ENCODE measurements around the gene PDE4D. TPM values are rescaled to one million over a fixed set of nuclear protein-coding genes. Genes with fewer than 3 reads are reported as not detected.

PDE4D gene
- total RNA-seq, 1 donor from 2014 or later: 28.2 TPM

- Mint-ChIP-seq H3K9me3 (no peaks in the 10 kb centered on the region), H3K4me3 (no peak overlapping the region), H3K4me1 (no peaks in the 10 kb centered on the region), H3K27me3 (no peaks in the 10 kb centered on the region), H3K36me3 (ENCODE audit: low read depth) (no peaks in the 10 kb centered on the region), H3K27ac (no peak overlapping the region)
- CTCF ChIA-PET: no interaction called here
- no peak for TF ChIP-seq CTCF (IDR thresholded peaks at IDR 0.05)
- ATAC-seq (ENCODE audit: low read depth) (no peak), DNase-seq (no peak)
- intact Hi-C loops (cut with micrococcal nuclease): no loop called here
- POLR2A ChIA-PET: no interaction called here
Observed at GRCh38 chr5:59287361-59287760, 606.2 kb downstream of the PDE4D start.

- intact Hi-C loops (cut with micrococcal nuclease): no loop called here
- Mint-ChIP-seq H3K9me3 (no peaks in the 10 kb centered on the region), H3K36me3 (ENCODE audit: low read depth) (no peaks in the 10 kb centered on the region), H3K27me3 (no peaks in the 10 kb centered on the region), H3K27ac (no peak overlapping the region), H3K4me1 (no peaks in the 10 kb centered on the region), H3K4me3 (no peak overlapping the region)
- ATAC-seq (ENCODE audit: low read depth) (no peak), DNase-seq (no peak)
- ChIA-PET POLR2A (no interaction called here), CTCF (no interaction called here)
- no peak for TF ChIP-seq CTCF (IDR thresholded peaks at IDR 0.05)
Observed at GRCh38 chr5:59286510-59286909, 607.0 kb downstream of the PDE4D start.

DNA sequence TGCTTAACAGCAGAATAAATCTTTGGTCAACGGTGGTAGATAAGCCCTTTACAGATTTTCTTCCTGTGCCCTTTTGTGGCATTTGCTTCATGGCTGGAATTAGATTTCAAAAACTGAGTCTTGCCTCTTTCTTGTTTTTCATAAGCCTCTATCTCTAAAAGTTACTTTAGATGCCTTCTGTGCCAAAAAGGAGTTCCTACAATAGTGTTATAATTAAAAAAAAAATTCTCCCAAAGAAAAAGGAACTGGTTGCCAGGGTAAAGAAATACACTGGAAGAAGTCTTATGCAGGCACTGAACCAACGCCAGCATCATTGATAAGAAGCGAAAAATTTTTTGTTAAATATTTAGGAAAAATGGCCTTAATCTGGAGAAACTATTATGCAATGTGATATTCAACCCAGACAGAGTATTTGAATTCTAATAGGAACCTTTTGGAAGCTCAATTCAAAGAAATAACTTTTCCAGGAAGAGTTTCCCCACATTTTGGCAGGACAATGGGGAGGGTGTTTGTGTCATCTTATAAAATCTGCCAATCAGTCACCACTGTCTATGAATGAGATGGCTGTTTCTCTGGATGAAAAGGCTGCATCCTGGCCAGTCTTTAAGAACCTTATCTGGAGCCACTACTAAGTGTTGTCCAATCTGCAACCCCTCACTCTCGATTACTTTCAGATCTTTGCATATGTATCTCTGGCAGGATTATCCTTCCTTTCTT lies 608.1 kb downstream of the PDE4D start:
- H3K36me3 Mint-ChIP-seq (ENCODE audit: low read depth): no peaks in the 10 kb centered on the region
- ChIA-PET POLR2A (no interaction called here), CTCF (no interaction called here)
- TF ChIP-seq CTCF (IDR thresholded peaks at IDR 0.05): no peak
- no peaks in the 10 kb centered on the region for H3K27me3 Mint-ChIP-seq
- DNase-seq (no peak), ATAC-seq (ENCODE audit: low read depth) (no peak)
- no peaks in the 10 kb centered on the region for H3K4me1 Mint-ChIP-seq
- H3K27ac Mint-ChIP-seq: no peak overlapping the region
- H3K4me3 Mint-ChIP-seq: no peak overlapping the region
- no peaks in the 10 kb centered on the region for H3K9me3 Mint-ChIP-seq
- intact Hi-C loops (cut with micrococcal nuclease): no loop called here

GRCh38 chr5:59282726-59283125 lies 610.8 kb downstream of the PDE4D start:
- H3K9me3 Mint-ChIP-seq: no peaks in the 10 kb centered on the region

DNA sequence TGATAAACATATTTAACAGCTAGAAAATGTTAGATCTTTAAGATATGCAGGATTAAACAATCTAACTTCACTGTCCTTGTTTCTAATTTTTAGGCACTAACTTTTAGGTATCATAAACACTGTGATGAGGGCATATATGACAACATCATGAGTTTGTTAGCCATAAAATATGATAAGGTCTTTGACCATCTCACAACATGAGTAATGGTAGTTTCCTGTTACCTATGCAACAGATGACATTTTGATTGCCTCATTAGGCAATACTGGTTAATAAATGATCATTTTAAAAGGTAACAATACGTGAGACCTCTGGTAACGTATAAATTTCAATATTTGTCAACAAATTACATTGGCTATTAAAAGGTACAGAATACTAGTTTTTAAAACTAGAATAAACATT lies 613.5 kb downstream of the PDE4D start:
- no peak overlapping the region for H3K4me3 Mint-ChIP-seq
- no peak for DNase-seq
- ChIA-PET POLR2A (no interaction called here), CTCF (no interaction called here)
- TF ChIP-seq CTCF (IDR thresholded peaks at IDR 0.05): no peak
- H3K27ac Mint-ChIP-seq: no peak overlapping the region
- no peaks in the 10 kb centered on the region for H3K9me3 Mint-ChIP-seq
- no peak for ATAC-seq (ENCODE audit: low read depth)
- H3K4me1 Mint-ChIP-seq: peaks cover 14% of the 10 kb centered on the region
- H3K27me3 Mint-ChIP-seq: no peaks in the 10 kb centered on the region
- intact Hi-C loops (cut with micrococcal nuclease): no loop called here
- no peaks in the 10 kb centered on the region for H3K36me3 Mint-ChIP-seq (ENCODE audit: low read depth)

More at GRCh38 chr5:59282726-59283125, 610.8 kb downstream of the PDE4D start:
- H3K4me3 Mint-ChIP-seq: no peak overlapping the region
- no peak for ATAC-seq (ENCODE audit: low read depth)
- DNase-seq: no peak
- no peaks in the 10 kb centered on the region for H3K36me3 Mint-ChIP-seq (ENCODE audit: low read depth)
- TF ChIP-seq CTCF (IDR thresholded peaks at IDR 0.05): no peak
- H3K27ac Mint-ChIP-seq: no peak overlapping the region
- CTCF ChIA-PET: no interaction called here
- H3K27me3 Mint-ChIP-seq: no peaks in the 10 kb centered on the region
- intact Hi-C loops (cut with micrococcal nuclease): no loop called here
- H3K4me1 Mint-ChIP-seq: no peaks in the 10 kb centered on the region
- POLR2A ChIA-PET: no interaction called here
